RWPE2 (cell line): ENCODE data around the gene FIG4.

Experiments
- ATAC-seq: fragments of 200-7000 bp; cut with Tn5 transposase; 3 replicates; pipeline ENCODE4 v1.9.1; 2021; ENCODE audit warnings: low read depth
- DNase-seq: peaks from one replicate; pipeline ENCODE4 v3.0.0-alpha.2; 2020; ENCODE audit warnings: low spot score
- H3K27ac ChIP-seq: fragments of 450-650 bp; 2 replicates; pipeline ENCODE4 v1.5.1; 2017; ENCODE audit warnings: mild to moderate bottlenecking; ENCODE audit not compliant: poor library complexity, severe bottlenecking
- H3K27me3 ChIP-seq: fragments of 250-450 bp; sonication (Bioruptor Pico); 2 replicates; pipeline ENCODE4 v1.5.1; 2021; ENCODE audit warnings: mild to moderate bottlenecking, moderate library complexity; ENCODE audit not compliant: insufficient read depth, poor library complexity, severe bottlenecking
- H3K36me3 ChIP-seq: fragments of 250-450 bp; sonication (Bioruptor Pico); 2 replicates; pipeline ENCODE4 v1.5.1; 2020; ENCODE audit warnings: low read depth, mild to moderate bottlenecking, moderate library complexity
- H3K4me1 ChIP-seq: fragments of 250-450 bp; sonication (Bioruptor Pico); 2 replicates; pipeline ENCODE4 v1.5.1; 2021; ENCODE audit warnings: mild to moderate bottlenecking, moderate library complexity; ENCODE audit not compliant: insufficient read depth, poor library complexity, severe bottlenecking
- H3K4me3 ChIP-seq: fragments of 250-450 bp; sonication (Bioruptor Pico); 2 replicates; pipeline ENCODE4 v1.5.1; 2021; ENCODE audit warnings: mild to moderate bottlenecking, moderate library complexity; ENCODE audit not compliant: severe bottlenecking
- H3K9me3 ChIP-seq: fragments of 250-450 bp; sonication (Bioruptor Pico); 2 replicates; pipeline ENCODE4 v1.5.1; 2021; ENCODE audit warnings: mild to moderate bottlenecking, moderate library complexity; ENCODE audit not compliant: severe bottlenecking
- CTCF ChIP-seq: fragments of 450-650 bp; IDR thresholded peaks from one replicate; pipeline ENCODE4 v1.5.1; 2017; ENCODE audit warnings: mild to moderate bottlenecking, moderate library complexity; ENCODE audit not compliant: poor library complexity, severe bottlenecking

Gene FIG4

DNA sequence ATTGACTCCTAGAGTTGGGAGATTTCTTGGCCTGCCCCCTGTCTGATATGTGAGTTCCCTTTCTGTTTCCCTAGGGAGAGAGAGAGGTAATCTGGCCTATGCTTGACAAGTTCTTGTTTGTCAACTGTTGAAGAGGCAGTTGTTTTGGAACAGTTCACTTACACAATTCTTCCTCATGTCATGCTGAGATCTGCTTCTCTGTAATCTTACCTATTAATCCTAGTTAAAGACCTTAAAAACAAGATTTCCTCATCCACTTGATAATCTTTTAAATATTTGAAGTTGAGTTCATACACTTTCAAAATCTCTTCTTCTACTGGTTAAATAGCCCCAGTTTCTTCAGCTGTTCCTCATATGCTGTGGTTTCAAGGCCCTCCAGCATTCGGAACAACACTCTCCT is 89.9 kb downstream of the FIG4 start:
- Histone ChIP-seq H3K27me3 (no peaks in the 10 kb centered on the region), H3K36me3 (no peaks in the 10 kb centered on the region), H3K4me1 (no peaks in the 10 kb centered on the region), H3K4me3 (no peak overlapping the region), H3K27ac (no peak overlapping the region), H3K9me3 (no peaks in the 10 kb centered on the region)
- no peak for TF ChIP-seq CTCF
- ATAC-seq (no peak), DNase-seq (no peak)

DNA sequence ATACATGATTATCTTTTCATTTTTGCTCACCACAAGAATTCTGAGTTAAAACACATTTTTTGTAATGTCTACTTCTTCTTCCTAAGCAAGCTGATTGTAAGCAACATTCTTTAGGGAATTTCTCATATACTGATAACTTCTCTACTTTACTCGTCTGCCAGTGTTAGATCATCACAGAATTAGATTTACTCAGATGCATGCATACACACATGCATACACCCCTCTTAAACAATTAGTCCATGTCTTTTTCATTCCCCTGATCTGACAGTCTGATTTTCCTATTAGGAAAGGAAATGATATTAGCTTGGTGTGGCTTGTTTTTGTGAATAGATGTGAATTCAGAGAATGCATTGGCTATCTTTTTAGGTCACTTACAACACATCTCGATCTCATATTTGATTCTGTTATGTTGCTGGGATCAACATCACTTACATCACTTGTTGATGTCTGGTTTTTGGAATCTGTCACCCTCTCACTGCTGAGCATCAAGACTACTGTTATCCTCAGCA is 91.4 kb downstream of the FIG4 start:
- DNase-seq: no peak
- no peak overlapping the region for H3K4me3 ChIP-seq
- H3K36me3 ChIP-seq: no peaks in the 10 kb centered on the region
- no peak for TF ChIP-seq CTCF
- no peaks in the 10 kb centered on the region for H3K4me1 ChIP-seq
- H3K27ac ChIP-seq: no peak overlapping the region
- H3K27me3 ChIP-seq: no peaks in the 10 kb centered on the region
- no peaks in the 10 kb centered on the region for H3K9me3 ChIP-seq
- ATAC-seq: no peak

GRCh38 chr6:109783250-109783986 is 92.3 kb downstream of the FIG4 start:
- Histone ChIP-seq H3K9me3 (no peaks in the 10 kb centered on the region), H3K4me1 (no peaks in the 10 kb centered on the region), H3K36me3 (no peaks in the 10 kb centered on the region), H3K4me3 (no peak overlapping the region), H3K27ac (no peak overlapping the region), H3K27me3 (no peaks in the 10 kb centered on the region)
- no peak for DNase-seq
- no peak for ATAC-seq
- TF ChIP-seq CTCF: no peak

GRCh38 chr6:109787312-109787711 is 96.2 kb downstream of the FIG4 start:
- Histone ChIP-seq H3K36me3 (no peaks in the 10 kb centered on the region), H3K9me3 (no peaks in the 10 kb centered on the region), H3K4me1 (peaks cover 4% of the 10 kb centered on the region), H3K27ac (no peak overlapping the region), H3K27me3 (no peaks in the 10 kb centered on the region), H3K4me3 (no peak overlapping the region)
- no peak for ATAC-seq
- TF ChIP-seq CTCF: no peak
- no peak for DNase-seq

GRCh38 chr6:109788687-109789086 is 97.6 kb downstream of the FIG4 start:
- TF ChIP-seq CTCF: no peak
- ATAC-seq (no peak), DNase-seq (no peak)
- Histone ChIP-seq H3K27ac (no peak overlapping the region), H3K36me3 (no peaks in the 10 kb centered on the region), H3K4me3 (no peak overlapping the region), H3K27me3 (no peaks in the 10 kb centered on the region), H3K4me1 (peaks cover 12% of the 10 kb centered on the region), H3K9me3 (no peaks in the 10 kb centered on the region)
